GM21515 (cell line): ENCODE results near the gene GTF2H4.
"Not testable (repeated sequence)": the region's sequence is repeated elsewhere in the genome, so short reads cannot be mapped to it uniquely, and the experiment has no call there.

ENCODE experiments used
- ATAC-seq: cut with Tn5 transposase; IDR thresholded peaks from one replicate; pipeline ENCODE4 v1.9.1; 2021; ENCODE audit not compliant: unreplicated experiment

The GTF2H4 gene

GRCh38 chr6:30917487-30917886 is 9.5 kb downstream of the GTF2H4 start:
- ATAC-seq = no peak

GRCh38 chr6:30918670-30919069 is 10.7 kb downstream of the GTF2H4 start:
- no peak for ATAC-seq

GRCh38 chr6:30922447-30922852 is 14.4 kb downstream of the GTF2H4 start:
- no peak for ATAC-seq

GRCh38 chr6:30924040-30924627 is 16.1 kb downstream of the GTF2H4 start:
- not testable (repeated sequence) for ATAC-seq

GRCh38 chr6:30926644-30927043 is 18.6 kb downstream of the GTF2H4 start:
- ATAC-seq = no peak

- not testable (repeated sequence) for ATAC-seq
These were observed 19.1 kb downstream of the GTF2H4 start for GRCh38 chr6:30927080-30927479.

GRCh38 chr6:30928677-30929076 is 20.7 kb downstream of the GTF2H4 start:
- ATAC-seq = no peak

GRCh38 chr6:30930506-30930905 is 22.5 kb downstream of the GTF2H4 start:
- no peak for ATAC-seq

GRCh38 chr6:30931272-30931671 is 23.3 kb downstream of the GTF2H4 start:
- no peak for ATAC-seq

GRCh38 chr6:30931969-30932645 is 24.1 kb downstream of the GTF2H4 start, which contains the start of gene SFTA2:
TSS of gene SFTA2 (minus strand) at chr6:30932170. CDS start at chr6:30932096, 74 bp downstream.
- no peak for ATAC-seq

- no peak for ATAC-seq
These were observed 24.8 kb downstream of the GTF2H4 start for GRCh38 chr6:30932665-30933365.

GRCh38 chr6:30935018-30935417 is 27.0 kb downstream of the GTF2H4 start:
- no peak for ATAC-seq

GRCh38 chr6:30937265-30937664 is 29.3 kb downstream of the GTF2H4 start:
- ATAC-seq = no peak

- no peak for ATAC-seq
These were observed 30.7 kb downstream of the GTF2H4 start for GRCh38 chr6:30938730-30939129.

- no peak for ATAC-seq
These were observed 31.5 kb downstream of the GTF2H4 start for GRCh38 chr6:30939473-30939872.

GRCh38 chr6:30940361-30940986 is 32.5 kb downstream of the GTF2H4 start, which contains the start of gene MUCL3:
TSS of gene MUCL3 (plus strand) at chr6:30940973. CDS start at chr6:30941000, 27 bp downstream.
- no peak for ATAC-seq

GRCh38 chr6:30942338-30943060 is 34.5 kb downstream of the GTF2H4 start:
- no peak for ATAC-seq

- no peak for ATAC-seq
These were observed 36.0 kb downstream of the GTF2H4 start for GRCh38 chr6:30944051-30944450.

GRCh38 chr6:30945281-30945680 is 37.3 kb downstream of the GTF2H4 start:
- no peak for ATAC-seq

GRCh38 chr6:30947231-30947630 is 39.2 kb downstream of the GTF2H4 start:
- ATAC-seq = no peak

- ATAC-seq = no peak
These were observed 40.8 kb downstream of the GTF2H4 start for GRCh38 chr6:30948811-30949210.
